Glomerular visceral epithelial cell (primary cell): ENCODE data around the gene COL5A1.
"Not testable (repeated sequence)": the region's sequence is repeated elsewhere in the genome, so short reads cannot be mapped to it uniquely, and the experiment has no call there.

ENCODE experiments used
- DNase-seq: peaks from one replicate; pipeline ENCODE4 v3.0.0-alpha.2; 2016; ENCODE audit errors: extremely low spot score

The COL5A1 gene

DNA sequence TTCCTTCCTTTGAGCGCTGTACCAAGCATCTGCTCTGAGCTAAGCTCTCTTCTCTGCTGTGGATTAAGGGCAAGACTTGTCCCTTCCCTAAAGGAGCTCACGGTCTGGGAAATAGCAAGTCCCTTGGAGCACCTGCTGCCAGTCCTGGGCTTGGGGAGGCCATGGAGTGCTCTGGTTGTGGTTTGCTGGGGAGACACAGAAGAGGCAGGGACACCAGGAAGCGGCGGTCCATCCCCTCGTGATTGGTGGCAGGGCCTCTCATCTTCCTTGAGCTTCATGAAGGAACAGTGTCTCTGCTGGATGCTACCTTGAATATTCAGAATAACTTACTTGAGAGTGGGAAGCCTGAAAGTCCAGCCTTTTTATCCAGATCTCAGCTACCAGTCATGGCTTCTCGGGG, 35.3 kb downstream of the COL5A1 start:
- DNase-seq: no peak

GRCh38 chr9:134677743-134678142, 36.1 kb downstream of the COL5A1 start:
- DNase-seq: no peak

- no peak for DNase-seq
Measured at GRCh38 chr9:134678206-134678605, 36.6 kb downstream of the COL5A1 start.

DNA sequence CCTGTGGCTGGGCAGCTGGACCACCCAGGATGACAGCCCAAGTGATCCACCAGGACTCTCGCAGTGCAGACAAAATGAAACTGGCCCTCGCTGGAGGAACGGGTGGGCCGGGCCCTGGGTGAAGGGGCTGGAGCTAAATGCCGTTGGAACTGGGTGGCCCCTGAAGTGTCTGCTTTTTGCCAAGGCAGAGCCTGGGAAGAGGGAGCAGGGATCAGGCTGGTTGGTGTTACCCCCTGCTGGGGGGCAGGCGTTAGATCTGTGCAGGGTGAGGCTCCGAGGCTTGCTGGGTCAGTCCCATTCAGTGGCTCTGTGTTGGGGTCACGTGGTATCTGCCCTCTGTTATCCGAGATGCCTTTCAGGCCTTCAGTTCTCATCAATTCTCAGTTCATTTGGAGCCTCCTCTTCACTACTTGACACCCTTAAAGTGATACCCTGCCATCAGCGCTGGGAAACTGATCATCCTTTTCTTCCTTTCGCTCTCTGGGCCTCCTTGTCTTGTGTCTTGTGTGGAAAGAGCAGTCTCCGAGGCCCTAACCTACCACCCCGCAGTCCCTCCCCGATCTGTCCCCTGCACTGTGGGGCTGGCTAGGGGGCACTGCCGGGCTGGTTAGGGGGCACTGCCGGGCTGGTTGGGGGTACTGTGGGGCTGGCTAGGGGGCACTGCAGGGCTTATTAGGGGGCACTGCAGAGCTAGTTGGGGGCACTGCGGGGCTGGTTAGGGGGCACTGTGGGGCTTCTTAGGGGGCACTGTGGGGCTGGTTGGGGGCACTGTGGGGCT, 37.3 kb downstream of the COL5A1 start:
- no peak for DNase-seq

- no peak for DNase-seq
Measured at GRCh38 chr9:134679616-134680392, 38.2 kb downstream of the COL5A1 start.

GRCh38 chr9:134680393-134681060, 38.9 kb downstream of the COL5A1 start:
- no peak for DNase-seq

- DNase-seq: no peak
Measured at GRCh38 chr9:134681061-134681661, 39.6 kb downstream of the COL5A1 start.

DNA sequence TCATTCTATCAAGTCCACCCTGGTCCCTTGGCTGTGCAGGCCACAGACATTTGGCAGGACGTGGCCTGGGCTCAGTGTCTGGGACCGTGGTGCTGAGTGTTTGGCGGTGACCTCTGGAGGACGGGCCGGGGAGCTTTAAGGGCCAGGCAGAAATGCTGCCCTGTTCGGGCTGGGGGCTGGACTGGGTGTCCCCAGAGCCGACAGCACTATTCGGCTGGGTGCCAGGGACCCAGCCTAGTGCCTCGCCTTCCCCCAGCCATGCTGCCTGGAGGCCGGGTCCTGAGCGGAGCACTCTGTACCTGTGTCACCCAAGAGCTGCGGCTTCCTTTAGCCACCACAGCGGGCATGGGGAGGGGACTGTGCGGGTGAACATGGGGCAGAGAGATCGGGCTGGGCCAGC, 40.4 kb downstream of the COL5A1 start:
- no peak for DNase-seq

DNA sequence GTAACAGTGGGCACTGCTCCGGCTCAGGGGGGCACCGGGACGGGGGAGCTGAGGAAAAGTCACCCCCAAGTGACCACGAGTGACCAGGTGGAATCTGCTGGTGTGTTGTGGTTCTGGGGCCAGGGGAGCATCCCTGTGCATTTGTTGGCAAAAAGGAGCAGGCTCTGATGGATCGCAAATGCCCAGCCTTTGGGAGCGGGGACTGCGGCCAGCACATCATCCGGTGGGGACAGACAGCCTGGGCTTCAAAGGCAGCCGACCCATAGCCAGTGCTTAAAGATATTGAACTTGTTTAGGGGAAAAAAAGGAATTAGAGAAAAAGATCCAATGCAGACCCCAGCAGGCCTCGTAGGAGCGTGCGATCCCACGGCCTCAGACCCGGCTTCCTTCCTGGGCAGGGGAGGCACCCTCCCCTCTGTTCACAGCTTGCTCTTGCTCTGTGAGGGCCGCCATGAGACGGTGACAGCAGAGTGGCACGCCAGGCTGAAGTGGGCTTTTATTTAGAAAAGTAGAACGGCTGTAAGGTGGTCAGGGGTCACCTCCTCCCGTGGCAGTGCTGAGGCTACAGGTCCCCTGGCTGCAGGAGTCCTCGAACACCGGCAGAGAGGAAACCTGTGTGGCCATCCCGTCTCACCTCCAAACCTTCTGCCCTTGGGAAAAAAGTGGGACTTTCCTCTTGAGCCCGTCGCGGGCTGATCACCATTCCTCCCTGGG, 41.2 kb downstream of the COL5A1 start:
- no peak for DNase-seq

DNA sequence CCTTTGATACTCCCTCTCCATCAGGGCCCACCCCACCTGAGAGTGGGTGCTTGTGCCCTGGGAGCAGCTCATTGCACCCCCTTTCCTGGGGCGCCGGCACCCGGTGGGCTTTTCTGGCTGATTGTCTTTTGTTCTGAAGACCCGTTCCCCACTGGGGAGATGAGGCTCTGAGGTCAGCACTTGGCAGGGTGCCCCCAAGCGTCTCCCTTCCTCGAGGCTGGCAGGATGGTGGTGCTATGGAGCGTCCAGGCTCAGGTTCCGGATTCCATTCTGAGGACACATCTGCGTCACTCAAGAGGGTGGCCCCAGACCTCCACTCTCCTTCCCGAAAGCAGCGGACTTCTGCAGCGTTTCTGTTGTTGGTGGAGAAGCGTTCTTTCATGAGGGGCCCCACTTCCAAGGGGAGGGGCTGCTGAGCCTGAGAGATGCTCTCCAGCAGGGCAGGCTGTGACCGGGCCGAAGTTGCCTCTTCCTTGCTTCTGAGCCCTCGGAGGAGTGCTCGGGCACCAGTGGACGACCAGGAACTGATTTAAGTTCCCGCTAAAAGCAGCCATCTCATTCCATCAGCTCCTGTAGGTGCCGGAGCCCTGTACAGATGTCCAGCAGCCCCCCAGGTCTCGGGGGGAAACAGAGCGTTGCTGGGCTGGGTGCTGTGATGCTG, 42.2 kb downstream of the COL5A1 start:
- no peak for DNase-seq

GRCh38 chr9:134684375-134684723, 42.7 kb downstream of the COL5A1 start:
- no peak for DNase-seq

- DNase-seq: not testable (repeated sequence)
Measured at GRCh38 chr9:134684941-134685340, 43.3 kb downstream of the COL5A1 start.

DNA sequence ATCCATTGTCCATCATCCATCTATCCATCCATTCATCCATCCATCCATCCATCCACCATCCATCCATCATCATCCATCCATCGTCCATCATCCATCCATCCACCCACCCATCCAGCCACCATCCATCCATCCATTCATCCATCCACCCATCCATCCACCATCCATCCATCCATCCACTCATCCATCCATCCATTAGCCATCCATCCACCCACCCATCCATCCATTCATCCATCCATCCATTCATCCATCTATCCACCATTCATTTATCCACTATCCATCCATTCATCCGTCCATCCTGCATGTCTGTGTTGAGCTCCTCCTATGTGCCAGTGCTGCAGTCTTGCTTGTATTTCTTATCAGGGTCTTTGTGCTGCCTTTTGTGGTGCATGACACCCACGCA, 44.2 kb downstream of the COL5A1 start:
- DNase-seq: no peak

DNA sequence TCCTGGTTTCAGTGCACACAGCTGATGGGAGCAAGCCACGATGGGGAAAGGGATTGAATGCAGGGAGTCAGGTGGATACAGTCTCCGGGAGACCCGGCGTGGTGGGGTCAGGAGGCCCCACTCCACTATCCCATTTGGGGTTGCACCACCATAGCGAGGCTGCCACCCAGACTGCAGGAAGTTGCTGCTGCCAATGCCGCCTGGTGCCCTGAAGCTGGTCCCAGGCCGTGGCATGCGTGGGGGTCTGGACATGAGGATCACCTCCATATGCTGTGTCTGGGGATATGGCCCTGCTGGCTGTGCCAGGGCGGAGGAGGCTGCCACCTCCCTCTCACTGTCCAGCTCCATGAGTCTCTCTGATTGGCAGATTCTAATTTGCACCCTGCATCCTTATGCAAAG, 45.3 kb downstream of the COL5A1 start:
- DNase-seq: no peak

GRCh38 chr9:134687556-134687955, 46.0 kb downstream of the COL5A1 start:
- no peak for DNase-seq

- no peak for DNase-seq
Measured at GRCh38 chr9:134688231-134688630, 46.6 kb downstream of the COL5A1 start.

DNA sequence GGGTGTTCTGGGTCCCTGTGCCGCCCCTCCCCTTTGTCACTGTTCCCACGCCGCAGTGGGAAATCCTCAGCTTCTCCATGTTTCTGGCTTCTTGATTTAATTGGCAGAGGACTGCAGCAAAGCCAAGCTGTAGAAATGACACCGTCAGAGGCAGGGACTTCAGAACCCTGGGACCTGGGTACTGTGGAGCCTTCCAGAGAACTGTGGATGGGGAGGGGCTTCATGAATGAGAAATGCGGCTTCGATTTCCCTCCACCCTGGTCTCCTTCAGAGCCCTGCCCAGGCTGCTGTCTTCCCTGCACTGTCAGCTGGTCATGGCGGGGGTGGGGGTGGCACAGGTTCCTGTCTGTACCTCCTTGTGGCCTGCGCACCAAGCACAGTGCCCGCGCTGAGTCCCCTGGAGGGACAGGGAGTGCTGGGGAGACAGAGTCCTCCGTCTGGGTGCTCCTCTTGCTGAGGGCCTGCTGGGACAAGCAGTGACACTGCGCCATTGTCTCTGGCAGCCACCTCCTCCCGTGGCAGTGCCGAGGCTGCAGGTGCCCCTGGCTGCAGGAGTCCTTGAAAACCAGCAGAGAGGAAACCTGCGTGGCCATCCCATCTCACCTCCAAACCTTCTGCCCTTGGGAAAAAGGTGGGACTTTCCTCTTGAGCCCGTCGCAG, 47.2 kb downstream of the COL5A1 start:
- no peak for DNase-seq

DNA sequence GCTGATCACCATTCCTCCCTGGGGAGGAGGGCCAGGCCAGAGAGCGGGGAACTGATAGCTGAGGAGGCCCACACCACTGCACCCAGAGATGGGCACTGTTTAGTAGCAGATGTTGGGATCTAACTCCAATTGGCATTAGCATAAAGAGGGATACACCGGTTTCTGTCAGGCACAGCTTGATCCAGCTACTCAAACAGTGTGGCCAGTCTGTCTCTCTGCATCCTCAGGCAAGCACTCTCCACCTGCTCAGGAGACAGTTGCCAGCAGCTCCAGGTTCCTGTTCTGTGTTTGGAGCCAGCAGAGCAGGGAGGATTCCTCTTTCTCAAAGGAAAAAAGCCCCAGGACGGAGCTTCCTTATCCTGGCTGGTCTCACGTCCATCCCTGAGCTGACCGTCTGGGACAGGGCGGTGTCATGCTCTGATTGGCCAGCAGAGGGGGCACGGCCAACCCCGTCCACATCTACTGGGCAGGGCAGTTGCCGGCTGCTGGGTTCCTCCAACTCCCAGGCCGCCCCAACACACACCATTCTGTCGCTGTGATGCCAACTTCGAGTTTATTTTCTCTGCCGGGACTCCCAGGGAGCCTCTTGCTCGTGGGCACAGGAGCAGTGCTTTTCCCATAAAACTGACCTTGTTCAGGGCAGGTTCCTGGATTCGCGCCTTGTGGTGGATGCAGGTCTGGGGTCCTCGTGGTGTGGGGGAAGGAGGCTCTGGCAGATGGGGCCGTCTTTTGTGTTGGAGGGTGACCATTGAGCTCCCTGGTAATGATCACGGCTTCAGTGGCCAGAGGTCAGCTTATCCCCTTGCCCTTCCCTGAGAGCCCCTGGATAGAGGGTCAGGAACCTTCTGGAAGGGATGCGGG, 47.9 kb downstream of the COL5A1 start:
- peak; percentile 53 for DNase-seq

- no peak for DNase-seq
Measured at GRCh38 chr9:134690301-134690751, 48.7 kb downstream of the COL5A1 start.
